Activated CD8-positive, alpha-beta memory T cell treated with anti-CD3 and anti-CD28 coated beads, Interleukin-2, amount 10 ng/mL, durations not matched to agents 7 days and 5 days (primary cell): ENCODE results near the gene UGT1A3. TPM values are rescaled to one million over a fixed set of nuclear protein-coding genes. Genes with fewer than 3 reads are reported as not detected.

Experiments used
- total RNA-seq, 2 experiments: library from RNA; stranded (reverse); gene quantifications; one replicate each; pipeline ENCODE4 v1.2.3, GENCODE V29; 2021

The UGT1A3 gene
- total RNA-seq, 2 experiments from 2014 or later, result not detected

Other genes with a start within 250 kb of the UGT1A3 start
- gene USP40, start 162.3 kb upstream of the UGT1A3 start, total RNA-seq, result 10 to 100 TPM in 1 of 2 experiments, 1 to 10 TPM in 1; 8.7 to 11.2 TPM
- not detected for gene UGT1A8, start 111.4 kb upstream of the UGT1A3 start, total RNA-seq
- gene UGT1A10, start 92.6 kb upstream of the UGT1A3 start, total RNA-seq, result not detected
- not detected for gene UGT1A9, start 57.1 kb upstream of the UGT1A3 start, total RNA-seq
- gene UGT1A7, start 47.1 kb upstream of the UGT1A3 start, total RNA-seq, result not detected
- gene UGT1A6, start 36.2 kb upstream of the UGT1A3 start, total RNA-seq, result not detected
- not detected for gene UGT1A5, start 16.1 kb upstream of the UGT1A3 start, total RNA-seq
- gene UGT1A4, start 10.3 kb upstream of the UGT1A3 start, total RNA-seq, result not detected
- gene UGT1A1, start 31.2 kb downstream of the UGT1A3 start, total RNA-seq, result not detected
- gene MROH2A, start 49.3 kb downstream of the UGT1A3 start, total RNA-seq, result not detected
- gene HJURP, start 125.5 kb downstream of the UGT1A3 start, total RNA-seq, result 100 to 1,000 TPM; 111 to 145 TPM
- not detected for gene TRPM8, start 188.3 kb downstream of the UGT1A3 start, total RNA-seq